Panc1 (cell line): ENCODE data around the gene CFAP157. TPM values are rescaled to one million over a fixed set of nuclear protein-coding genes. Genes with fewer than 3 reads are reported as not detected.

Source experiments
- ATAC-seq: fragments of 200-7000 bp; cut with Tn5 transposase; 2 replicates; pipeline ENCODE4 v1.9.1; 2020; ENCODE audit warnings: mild to moderate bottlenecking, moderate library complexity
- BruUV-seq: library from RNA; stranded (reverse); fragments of 400-500 nt; replicated peaks from 2 replicates; lab custom pipeline; 2021; lab: Mats Ljungman, UMichigan
- CTCF ChIA-PET: fragments of 300-600 bp; sonication (Branson Sonifier 250); formaldehyde crosslinking; loops from one replicate; lab custom pipeline; 2022; ENCODE audit warnings: antibody characterized with exemption; lab: Charles Lee
- POLR2A ChIA-PET: fragments of 300-600 bp; sonication (Branson Sonifier 250); formaldehyde crosslinking; loops from one replicate; lab custom pipeline; 2022; ENCODE audit warnings: antibody characterized with exemption; lab: Charles Lee
- DNase-seq: peaks from one replicate; pipeline ENCODE4 v3.0.0-alpha.2; 2010; ENCODE audit warnings: low read depth, low spot score
- H3K27ac ChIP-seq: 2 replicates; pipeline ENCODE4 v1.5.1; 2011; ENCODE audit warnings: mild to moderate bottlenecking, low read length, inconsistent platforms
- H3K27me3 ChIP-seq: fragments of 200-500 bp; sonication (Bioruptor generic); 2 replicates; pipeline ENCODE4 v1.6.0; 2014; ENCODE audit warnings: low read length, inconsistent platforms; ENCODE audit not compliant: control insufficient read depth, insufficient read depth
- H3K36me3 ChIP-seq: fragments of 200-500 bp; sonication (Bioruptor generic); 2 replicates; pipeline ENCODE4 v1.5.1; 2014; ENCODE audit warnings: inconsistent platforms, mild to moderate bottlenecking, low read length, moderate library complexity; ENCODE audit not compliant: control insufficient read depth, insufficient read depth
- H3K4me1 ChIP-seq: 2 replicates; pipeline ENCODE4 v1.5.1; 2011; ENCODE audit warnings: inconsistent platforms, mild to moderate bottlenecking, low read length, moderate library complexity; ENCODE audit not compliant: control insufficient read depth, insufficient read depth
- H3K4me3 ChIP-seq, 2 experiments: 2 replicates each; pipeline ENCODE4 v1.5.1; 2011 to 2012; ENCODE audit warnings: low read depth in 2 of 2, low read length in 2 of 2, mild to moderate bottlenecking in 2 of 2, inconsistent platforms in 1 of 2, moderate library complexity in 1 of 2
- H3K9me3 ChIP-seq: fragments of 200-500 bp; sonication (Bioruptor generic); 2 replicates; pipeline ENCODE4 v1.5.1; 2014; ENCODE audit warnings: low read depth, mild to moderate bottlenecking, inconsistent platforms, low read length, moderate library complexity; ENCODE audit not compliant: control insufficient read depth, insufficient read depth
- CTCF ChIP-seq: fragments of 450-650 bp; IDR thresholded peaks from 2 replicates; pipeline ENCODE4 v1.5.1; 2017; ENCODE audit warnings: mild to moderate bottlenecking
- POLR2AphosphoS5 ChIP-seq: IDR thresholded peaks from 2 replicates; pipeline ENCODE4 v1.6.1; 2012; ENCODE audit warnings: mild to moderate bottlenecking, low read depth, low read length, moderate library complexity
- SIN3A ChIP-seq: IDR thresholded peaks from 2 replicates; pipeline ENCODE4 v1.6.1; 2012; ENCODE audit warnings: low read depth, mild to moderate bottlenecking, low read length, moderate library complexity, borderline replicate concordance; ENCODE audit not compliant: insufficient read depth
- TCF7L2 ChIP-seq: IDR thresholded peaks from 2 replicates; pipeline ENCODE4 v1.6.1; 2011; ENCODE audit warnings: mild to moderate bottlenecking, low read depth, low read length, inconsistent platforms
- in situ Hi-C: cut with HindIII; loops from 2 replicates; pipeline ENCODE4 v1.10.0; 2016; ENCODE audit warnings: low sequenced_read_pairs, low pct_unique_long_range_greater_than_20kb
- intact Hi-C: fragments of 100-400 bp; cut with micrococcal nuclease; formaldehyde crosslinking; loops from one replicate; pipeline ENCODE4 v1.10.0; 2022; ENCODE audit not compliant: unreplicated experiment
- total RNA-seq: library from RNA; stranded (reverse); gene quantifications from one replicate; pipeline ENCODE4 v1.2.1, GENCODE V29; 2021; ENCODE audit not compliant: unreplicated experiment
- TF ChIP-seq, protein P1 (sequence below), 2 experiments: IDR thresholded peaks; 2 replicates each; pipeline ENCODE4 v1.6.1; 2011 to 2012; ENCODE audit warnings: low read depth in 2 of 2, control low read depth in 1 of 2, low read length in 1 of 2, mild to moderate bottlenecking in 1 of 2, moderate library complexity in 1 of 2; ENCODE audit not compliant: insufficient read depth in 1 of 2

Gene CFAP157
- total RNA-seq, 1 experiment from 2014 or later, result not detected

GRCh38 chr9:127680846-127681245 is 25.9 kb upstream of the CFAP157 start:
- ChIA-PET POLR2A (no interaction called here), CTCF (no interaction called here)
- Histone ChIP-seq H3K27ac (no peak overlapping the region), H3K9me3 (no peaks in the 10 kb centered on the region), H3K36me3 (no peaks in the 10 kb centered on the region; the same call in 1 of the 2 replicates), H3K27me3 (no peaks in the 10 kb centered on the region), H3K4me3 (no peak overlapping the region), H3K4me1 (no peaks in the 10 kb centered on the region)
- intact Hi-C loops, result no loop called here
- in situ Hi-C loops, result no loop called here
- DNase-seq (no peak), ATAC-seq (no peak)
- TF ChIP-seq, protein P1, sequence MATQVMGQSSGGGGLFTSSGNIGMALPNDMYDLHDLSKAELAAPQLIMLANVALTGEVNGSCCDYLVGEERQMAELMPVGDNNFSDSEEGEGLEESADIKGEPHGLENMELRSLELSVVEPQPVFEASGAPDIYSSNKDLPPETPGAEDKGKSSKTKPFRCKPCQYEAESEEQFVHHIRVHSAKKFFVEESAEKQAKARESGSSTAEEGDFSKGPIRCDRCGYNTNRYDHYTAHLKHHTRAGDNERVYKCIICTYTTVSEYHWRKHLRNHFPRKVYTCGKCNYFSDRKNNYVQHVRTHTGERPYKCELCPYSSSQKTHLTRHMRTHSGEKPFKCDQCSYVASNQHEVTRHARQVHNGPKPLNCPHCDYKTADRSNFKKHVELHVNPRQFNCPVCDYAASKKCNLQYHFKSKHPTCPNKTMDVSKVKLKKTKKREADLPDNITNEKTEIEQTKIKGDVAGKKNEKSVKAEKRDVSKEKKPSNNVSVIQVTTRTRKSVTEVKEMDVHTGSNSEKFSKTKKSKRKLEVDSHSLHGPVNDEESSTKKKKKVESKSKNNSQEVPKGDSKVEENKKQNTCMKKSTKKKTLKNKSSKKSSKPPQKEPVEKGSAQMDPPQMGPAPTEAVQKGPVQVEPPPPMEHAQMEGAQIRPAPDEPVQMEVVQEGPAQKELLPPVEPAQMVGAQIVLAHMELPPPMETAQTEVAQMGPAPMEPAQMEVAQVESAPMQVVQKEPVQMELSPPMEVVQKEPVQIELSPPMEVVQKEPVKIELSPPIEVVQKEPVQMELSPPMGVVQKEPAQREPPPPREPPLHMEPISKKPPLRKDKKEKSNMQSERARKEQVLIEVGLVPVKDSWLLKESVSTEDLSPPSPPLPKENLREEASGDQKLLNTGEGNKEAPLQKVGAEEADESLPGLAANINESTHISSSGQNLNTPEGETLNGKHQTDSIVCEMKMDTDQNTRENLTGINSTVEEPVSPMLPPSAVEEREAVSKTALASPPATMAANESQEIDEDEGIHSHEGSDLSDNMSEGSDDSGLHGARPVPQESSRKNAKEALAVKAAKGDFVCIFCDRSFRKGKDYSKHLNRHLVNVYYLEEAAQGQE (IDR thresholded peaks at IDR 0.05; ENCODE audit: insufficient read depth in 1 of 2, low read depth in 2 of 2, low read length in 1 of 2), result no peak
- TF ChIP-seq TCF7L2 (no peak), POLR2AphosphoS5 (no peak), SIN3A (no peak), CTCF (no peak)
- no TSS peak for BruUV-seq

GRCh38 chr9:127682351-127683136 is 24.2 kb upstream of the CFAP157 start:
- DNase-seq, result no peak
- BruUV-seq, result no TSS peak
- ATAC-seq, result no peak
- Histone ChIP-seq H3K4me1 (no peaks in the 10 kb centered on the region), H3K27ac (no peak overlapping the region), H3K4me3 (no peak overlapping the region), H3K9me3 (no peaks in the 10 kb centered on the region), H3K36me3 (no peaks in the 10 kb centered on the region; the same call in 1 of the 2 replicates), H3K27me3 (no peaks in the 10 kb centered on the region)
- POLR2A ChIA-PET, result no interaction called here
- in situ Hi-C loops, result no loop called here
- TF ChIP-seq, protein P1 (IDR thresholded peaks at IDR 0.05; ENCODE audit: insufficient read depth in 1 of 2, low read depth in 2 of 2, low read length in 1 of 2), result no peak
- TF ChIP-seq CTCF (no peak), SIN3A (no peak), TCF7L2 (no peak), POLR2AphosphoS5 (no peak)
- CTCF ChIA-PET, result no interaction called here
- intact Hi-C loops, result no loop called here
